Mesangial cell (primary cell): ENCODE results near the gene RIIAD1. TPM values are rescaled to one million over a fixed set of nuclear protein-coding genes. Genes with fewer than 3 reads are reported as not detected.

Experiments used
- total RNA-seq: library from RNA; depleted of rRNA; stranded (reverse); fragments of >200 nt; gene quantifications from 2 replicates; pipeline ENCODE4 v1.2.3, GENCODE V29; 2015

RIIAD1 gene, protein sequence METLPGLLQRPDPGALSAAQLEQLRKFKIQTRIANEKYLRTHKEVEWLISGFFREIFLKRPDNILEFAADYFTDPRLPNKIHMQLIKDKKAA
- total RNA-seq, result not detected in 2 replicates

DNA sequence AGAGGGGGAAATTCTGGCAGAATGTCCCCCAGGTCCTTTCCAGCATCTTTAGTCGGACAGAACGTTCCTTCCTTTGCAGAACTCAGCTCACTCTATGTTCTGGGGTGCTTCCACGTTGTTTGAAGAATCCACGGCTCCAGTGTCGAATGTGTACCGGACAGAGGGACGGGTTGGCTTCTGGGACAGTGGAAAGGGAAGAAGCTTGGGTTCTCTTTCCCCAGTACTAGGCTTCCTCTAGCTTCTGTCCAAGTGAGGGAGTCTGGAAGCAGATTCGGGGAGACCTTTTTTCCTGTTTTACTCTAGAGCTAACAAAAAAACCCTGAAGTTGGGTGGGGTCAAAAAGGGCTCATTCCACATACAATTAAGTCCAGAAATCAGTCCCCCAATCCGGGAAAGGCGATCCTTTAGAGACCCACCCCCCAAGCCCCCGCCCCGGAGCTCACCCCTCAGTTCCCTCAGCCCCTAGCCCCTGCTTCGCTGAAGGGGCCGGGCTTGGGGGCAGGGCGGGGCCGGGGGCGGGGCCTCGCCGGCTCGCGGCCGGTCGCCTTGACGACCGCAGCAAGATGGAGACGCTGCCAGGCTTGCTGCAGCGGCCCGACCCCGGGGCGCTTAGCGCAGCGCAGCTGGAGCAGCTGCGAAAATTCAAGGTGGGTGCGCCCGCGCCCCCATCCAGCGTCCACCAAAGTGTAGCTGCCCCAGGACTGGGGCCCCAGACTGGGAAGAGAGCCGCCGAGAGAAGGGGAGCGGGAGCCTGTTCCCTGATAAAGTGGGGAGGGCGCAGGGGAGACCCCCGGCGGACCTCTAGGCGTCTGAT is at the start of gene RIIAD1:
RIIAD1 (plus strand) TSS at position 549 of the 814 bp plus-strand sequence; CDS start at position 564, 15 bp downstream.

DNA sequence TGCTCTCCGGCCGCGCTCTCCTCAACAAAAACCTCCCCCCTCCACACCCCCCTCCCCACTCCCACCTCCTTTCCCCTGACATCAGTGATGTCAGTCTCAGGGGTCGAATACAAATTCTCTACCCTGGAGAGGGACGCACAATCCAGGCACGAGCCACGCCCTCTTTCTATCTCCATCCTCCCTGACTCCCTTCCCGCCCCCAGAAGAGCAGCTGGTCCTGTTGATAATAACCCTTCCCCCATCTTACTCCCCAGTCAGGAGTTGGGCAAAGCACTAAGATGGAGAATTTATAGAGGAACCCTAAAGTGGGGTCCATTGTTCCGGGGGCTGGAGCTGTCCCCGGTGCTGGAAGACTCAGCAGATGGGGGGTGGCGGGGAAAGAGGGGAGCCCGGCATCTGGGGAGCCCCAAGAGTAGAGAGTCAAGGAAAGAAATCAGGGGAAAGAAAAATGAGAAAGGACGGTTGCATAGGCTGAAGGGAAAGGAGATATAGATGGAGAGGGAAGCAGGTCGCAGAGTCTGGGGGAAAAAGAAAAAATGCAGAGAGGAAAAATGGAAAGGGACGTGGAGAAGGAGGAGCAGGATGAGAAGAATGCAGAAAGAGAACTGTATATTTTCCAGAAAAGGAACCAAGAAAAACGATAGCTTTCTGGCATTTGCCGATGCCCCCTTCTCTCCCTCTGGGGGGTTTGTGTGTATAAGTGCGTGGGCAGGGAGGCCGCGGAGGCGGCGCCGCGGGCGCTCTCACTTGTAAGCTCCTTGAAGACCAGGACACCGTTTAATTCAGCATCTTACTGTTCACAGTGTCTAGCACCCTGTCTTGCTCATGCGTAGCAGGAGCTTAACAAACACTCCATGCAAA is 4.3 kb upstream of the RIIAD1 start, which contains the start of gene CELF3:
CELF3 (minus strand) TSS at position 33 of the 861 bp plus-strand sequence. CDS start 783 bp downstream, outside the sequence.

DNA sequence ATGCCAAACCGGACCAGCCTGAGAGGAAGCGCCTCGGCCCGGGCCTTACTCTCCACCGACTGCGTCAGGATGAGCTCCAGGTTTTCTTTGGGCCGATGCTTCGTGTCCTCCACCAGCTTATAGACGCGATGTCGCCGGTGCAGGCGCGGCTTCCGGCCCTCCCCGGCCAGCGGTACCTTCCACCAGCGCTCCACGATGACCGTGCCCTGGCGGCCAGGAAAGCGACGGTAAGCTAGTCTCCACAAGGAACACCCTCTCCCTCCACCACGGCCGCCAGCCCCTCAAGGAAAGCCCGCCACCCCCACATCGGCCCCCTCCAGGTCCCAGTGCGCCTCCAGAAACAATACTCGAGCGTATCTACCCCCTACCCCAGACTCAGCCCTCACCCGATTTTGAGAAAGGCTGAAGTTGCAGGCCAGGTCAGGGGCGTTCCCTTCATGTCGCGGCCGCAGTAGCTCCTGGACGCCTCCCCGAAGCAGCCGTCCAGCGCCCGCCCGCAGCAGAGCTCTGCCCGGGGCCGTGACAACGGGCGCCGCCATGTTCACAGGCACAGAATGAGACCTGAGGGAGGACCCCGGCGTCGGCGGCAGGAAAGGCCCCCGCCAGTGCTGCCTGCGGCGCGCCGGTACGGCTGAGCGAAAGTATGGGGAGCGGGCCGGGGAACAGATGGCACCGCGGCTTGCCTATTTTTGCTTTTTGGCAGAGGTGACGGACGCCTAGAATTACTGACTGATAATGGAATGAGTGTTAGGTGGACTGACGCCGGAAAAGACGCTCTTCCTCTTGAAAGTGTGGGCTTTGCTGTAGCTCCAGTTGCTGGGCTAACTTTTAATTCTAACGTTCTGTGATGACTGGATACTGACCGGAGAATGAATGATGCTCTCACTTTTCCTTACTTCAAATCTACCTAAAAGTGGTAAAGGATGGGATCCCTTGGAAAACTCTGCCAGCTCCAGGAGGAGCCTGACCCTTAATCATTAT is 41.9 kb downstream of the RIIAD1 start, which contains the start of gene MRPL9:
MRPL9 (minus strand) TSS at position 556 of the 981 bp plus-strand sequence; CDS start at position 539, 17 bp downstream.

Other genes starting within 250 kb of the RIIAD1 start
- 2.0 and 5.2 TPM in 2 replicates for gene CGN, start 210.1 kb upstream of the RIIAD1 start, total RNA-seq
- gene TUFT1, start 181.2 kb upstream of the RIIAD1 start, total RNA-seq, result 35.0 and 40.1 TPM in 2 replicates
- 13.7 and 16.5 TPM in 2 replicates for gene SNX27, start 109.5 kb upstream of the RIIAD1 start, total RNA-seq
- not detected in 2 replicates for gene CELF3, start 4.7 kb upstream of the RIIAD1 start, total RNA-seq
- 70.4 and 113 TPM in 2 replicates for gene MRPL9, start 42.0 kb downstream of the RIIAD1 start, total RNA-seq
- 3.2 and 4.9 TPM in 2 replicates for gene TDRKH, start 69.0 kb downstream of the RIIAD1 start, total RNA-seq
- not detected in 2 replicates for gene LINGO4, start 83.9 kb downstream of the RIIAD1 start, total RNA-seq
- gene RORC, start 110.3 kb downstream of the RIIAD1 start, total RNA-seq, result under 0.01 TPM in 1 of 2 replicates, not detected in the other
- gene C2CD4D, start 118.3 kb downstream of the RIIAD1 start, total RNA-seq, result 0.16 and 0.89 TPM in 2 replicates
- not detected in 2 replicates for gene THEM5, start 132.2 kb downstream of the RIIAD1 start, total RNA-seq
- 11.6 and 14.1 TPM in 2 replicates for gene THEM4, start 188.0 kb downstream of the RIIAD1 start, total RNA-seq